ENCODE results near the gene AGBL4. TPM values are rescaled to one million over a fixed set of nuclear protein-coding genes. Genes with fewer than 3 reads are reported as not detected.

The AGBL4 gene
- total and polyA plus RNA-seq, 9 of the 15 experiments (the other 6 are each of a cell fraction or from before 2014, with no cell fraction given): 0.11 TPM; not detected in 7

- H3K4me1 ChIP-seq (replicated peaks in 1 of 2; ENCODE audit: control insufficient read depth in 2 of 2, insufficient read depth in 2 of 2, low read length in 2 of 2): no peaks in the 10 kb centered on the region
- CTCF ChIA-PET (ENCODE audit: low intra/inter-chr PET ratio): no interaction called here
- H3K9me1 ChIP-seq (ENCODE audit: control insufficient read depth, insufficient read depth, low read length): no peaks in the 10 kb centered on the region
- in situ Hi-C loops (cut with MboI) (no loop called here), intact Hi-C loops (cut with micrococcal nuclease) (no loop called here)
- no peak overlapping the region for H3K27ac ChIP-seq (ENCODE audit: extremely low read depth, low read depth, low read length)
- FAIRE-seq: no peak
- no peak overlapping the region for H2AFZ ChIP-seq (ENCODE audit: low read depth, low read length)
- H3K79me2 ChIP-seq (ENCODE audit: control insufficient read depth, insufficient read depth, low read length): no peaks in the 10 kb centered on the region
- H3K36me3 ChIP-seq (ENCODE audit: control insufficient read depth, insufficient read depth, low read length): no peaks in the 10 kb centered on the region
- H3K9ac ChIP-seq (ENCODE audit: insufficient read depth in 1 of 2, low read depth in 2 of 2, low read length in 2 of 2): no peak overlapping the region
- H4K20me1 ChIP-seq (replicated peaks; ENCODE audit: control insufficient read depth, insufficient read depth, low read length): no peaks in the 10 kb centered on the region
- 0% methylated on average over 1 of the region's 1 CpG for WGBS (ENCODE audit: insufficient coverage, low coverage, missing lambda C conversion rate)
- H3K9me3 ChIP-seq (replicated peaks; ENCODE audit: control insufficient read depth, insufficient read depth, low read depth, low read length): no peaks in the 10 kb centered on the region
- POLR2A ChIA-PET: no interaction called here
- BruUV-seq (replicated peaks): no TSS peak
- no peak overlapping the region for H3K4me3 ChIP-seq
- no peaks in the 10 kb centered on the region for H3K27me3 ChIP-seq (ENCODE audit: control insufficient read depth in 2 of 2, insufficient read depth in 2 of 2, low read length in 2 of 2)
- no peak for DNase-seq (ENCODE audit: extremely low read depth in 1 of 4, low spot score in 3 of 4)
- ATAC-seq: no peak
- no peak overlapping the region for H3K4me2 ChIP-seq (ENCODE audit: insufficient read depth, low read length)
- TF ChIP-seq ZBTB7A (IDR thresholded peaks at IDR 0.05; ENCODE audit: borderline replicate concordance, control insufficient read depth, low read depth, low read length) (no peak), CHD7 (IDR thresholded peaks at IDR 0.05; ENCODE audit: low read depth, low read length) (no peak), TARDBP (IDR thresholded peaks at IDR 0.05) (no peak), LARP7 (IDR thresholded peaks at IDR 0.05) (no peak), ZNF239 (CRISPR knock-in tag; IDR thresholded peaks at IDR 0.05) (no peak), CC2D1A (IDR thresholded peaks at IDR 0.05) (no peak), SMAD1 (IDR thresholded peaks at IDR 0.05; ENCODE audit: low read depth, low read length, partially characterized antibody) (no peak), ZHX1 (conservative IDR thresholded peaks at IDR 0.05; ENCODE audit: low read length) (no peak), TAF15 (IDR thresholded peaks at IDR 0.05; ENCODE audit: low read depth, low read length) (no peak)
Observed at GRCh38 chr1:48563021-48563420, 1460.7 kb downstream of the AGBL4 start.
